Tracheal epithelial cell (primary cell): ENCODE measurements around the gene PURA. TPM values are rescaled to one million over a fixed set of nuclear protein-coding genes. Genes with fewer than 3 reads are reported as not detected.

Source experiments
- total RNA-seq: library from RNA; depleted of rRNA; stranded (reverse); fragments of >200 nt; gene quantifications from 2 replicates; pipeline ENCODE4 v1.2.1, GENCODE V29; 2014

Gene PURA
- 5.5 and 8.1 TPM in 2 replicates for total RNA-seq

GRCh38 chr5:140113699-140114263 lies at the start of gene PURA:
PURA (plus strand) TSS chr5:140114109; CDS start chr5:140114182, 73 bp downstream.

GRCh38 chr5:140125637-140126036 lies 11.7 kb downstream of the PURA start, which contains the start of gene IGIP:
IGIP (plus strand) TSS chr5:140125937; CDS start chr5:140128477, 2,540 bp downstream.

GRCh38 chr5:140174465-140175366 lies 60.8 kb downstream of the PURA start, which contains the start of gene CYSTM1:
CYSTM1 (plus strand) TSS chr5:140175188; CDS start chr5:140194466, 19,278 bp downstream.

Other genes starting within 250 kb of the PURA start
- 0.24 and 0.64 TPM in 2 replicates for gene NRG2, start 70.8 kb upstream of the PURA start, total RNA-seq
- 2.9 and 5.1 TPM in 2 replicates for gene IGIP, start 11.8 kb downstream of the PURA start, total RNA-seq
- gene CYSTM1, start 61.1 kb downstream of the PURA start, total RNA-seq = 19.3 and 52.4 TPM in 2 replicates
- gene PFDN1, start 189.0 kb downstream of the PURA start, total RNA-seq = 46.5 and 63.9 TPM in 2 replicates
- gene HBEGF, start 232.5 kb downstream of the PURA start, total RNA-seq = 26.9 and 66.3 TPM in 2 replicates
- gene SLC4A9, start 246.1 kb downstream of the PURA start, total RNA-seq = 0.21 TPM in 1 of 2 replicates, not detected in the other